ENCODE measurements around the gene DNAJA4.

DNAJA4 gene

DNA sequence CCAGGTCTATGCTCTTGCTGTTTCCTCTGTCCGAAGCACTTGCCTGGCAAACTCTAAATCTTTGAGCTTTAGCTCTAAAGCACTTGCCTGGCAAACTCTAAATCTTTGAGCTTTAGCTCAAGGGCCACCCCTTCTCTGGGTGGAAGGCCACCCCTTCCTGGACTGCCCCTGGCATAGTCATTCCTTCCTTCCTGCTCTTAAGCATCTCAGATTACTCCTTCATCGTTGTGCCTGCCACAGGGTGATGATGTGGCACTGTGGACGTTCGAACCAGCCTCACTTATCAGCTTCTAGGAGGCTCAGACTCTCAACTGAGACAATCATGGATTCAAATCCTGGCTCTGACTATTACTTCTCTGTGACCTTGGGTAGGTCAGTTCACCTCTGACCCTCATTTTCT lies 65.3 kb downstream of the DNAJA4 start:
- TF ChIP-seq, protein P1, sequence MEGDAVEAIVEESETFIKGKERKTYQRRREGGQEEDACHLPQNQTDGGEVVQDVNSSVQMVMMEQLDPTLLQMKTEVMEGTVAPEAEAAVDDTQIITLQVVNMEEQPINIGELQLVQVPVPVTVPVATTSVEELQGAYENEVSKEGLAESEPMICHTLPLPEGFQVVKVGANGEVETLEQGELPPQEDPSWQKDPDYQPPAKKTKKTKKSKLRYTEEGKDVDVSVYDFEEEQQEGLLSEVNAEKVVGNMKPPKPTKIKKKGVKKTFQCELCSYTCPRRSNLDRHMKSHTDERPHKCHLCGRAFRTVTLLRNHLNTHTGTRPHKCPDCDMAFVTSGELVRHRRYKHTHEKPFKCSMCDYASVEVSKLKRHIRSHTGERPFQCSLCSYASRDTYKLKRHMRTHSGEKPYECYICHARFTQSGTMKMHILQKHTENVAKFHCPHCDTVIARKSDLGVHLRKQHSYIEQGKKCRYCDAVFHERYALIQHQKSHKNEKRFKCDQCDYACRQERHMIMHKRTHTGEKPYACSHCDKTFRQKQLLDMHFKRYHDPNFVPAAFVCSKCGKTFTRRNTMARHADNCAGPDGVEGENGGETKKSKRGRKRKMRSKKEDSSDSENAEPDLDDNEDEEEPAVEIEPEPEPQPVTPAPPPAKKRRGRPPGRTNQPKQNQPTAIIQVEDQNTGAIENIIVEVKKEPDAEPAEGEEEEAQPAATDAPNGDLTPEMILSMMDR (IDR thresholded peaks at IDR 0.05; ENCODE audit: extremely low read depth, missing control alignments): no peak
- DNase-seq (ENCODE audit: low spot score): no peak
